ENCODE data around the gene DNAJC12. TPM values are rescaled to one million over a fixed set of nuclear protein-coding genes. Genes with fewer than 3 reads are reported as not detected.

The DNAJC12 gene
- polyA plus RNA-seq, 1 of the 3 experiments (the other 2 are of a cell fraction), result 7.9 TPM

DNA sequence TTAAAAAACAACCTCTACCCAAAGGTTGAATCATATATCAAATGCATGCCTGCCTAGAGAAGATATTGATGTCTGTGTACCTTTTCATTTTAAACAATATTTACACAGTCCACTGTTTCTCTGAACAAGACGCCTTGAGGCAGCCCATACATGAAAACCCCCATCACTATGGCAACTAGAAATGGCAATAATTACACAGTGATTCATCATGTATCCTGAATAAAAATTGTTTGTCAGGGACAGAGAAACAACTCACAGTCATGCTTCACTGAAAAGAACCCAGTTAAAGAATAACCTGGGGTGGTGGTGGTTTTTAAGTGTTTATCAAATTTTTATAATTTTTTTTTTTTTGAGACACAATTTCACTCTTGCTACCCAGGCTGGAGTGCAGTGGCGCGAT is 19.7 kb downstream of the DNAJC12 start:
- H3K4me3 ChIP-seq (ENCODE audit: low read depth in 2 of 2, low read length in 1 of 2), result no peak overlapping the region
- H3K27me3 ChIP-seq (ENCODE audit: insufficient read depth), result no peaks in the 10 kb centered on the region
- H3K79me2 ChIP-seq (ENCODE audit: insufficient read depth), result no peaks in the 10 kb centered on the region
- peaks cover 0 to 24% of the 10 kb centered on the region in 2 experiments; a peak in 1 of 4 replicates for H3K4me1 ChIP-seq (ENCODE audit: control insufficient read depth in 1 of 2, insufficient read depth in 2 of 2, low read depth in 1 of 2, low read length in 1 of 2)
- no peaks in the 10 kb centered on the region for H3K9me3 ChIP-seq
- 57% methylated on average over 3 of the region's 3 CpGs for WGBS (ENCODE audit: low lambda C conversion rate)
- H3K4me2 ChIP-seq, result peak overlapping the region; percentile 11; the same call in 1 of the 2 replicates
- H4K20me1 ChIP-seq (ENCODE audit: insufficient read depth), result no peaks in the 10 kb centered on the region
- H3K36me3 ChIP-seq (replicated peaks in 1 of 2; ENCODE audit: control insufficient read depth in 1 of 2, insufficient read depth in 2 of 2, low read length in 1 of 2), result no peaks in the 10 kb centered on the region
- no peaks in the 10 kb centered on the region for H3K9me2 ChIP-seq
- no peak overlapping the region for H3K9ac ChIP-seq
- peaks cover 13% of the 10 kb centered on the region for H3F3A ChIP-seq (replicated peaks; ENCODE audit: insufficient read depth)
- H2AFZ ChIP-seq (ENCODE audit: low read depth), result no peak overlapping the region
- DNase-seq, result no peak
- ChIA-PET CTCF (no interaction called here), POLR2A (no interaction called here)
- no peak for TF ChIP-seq TEAD4 (IDR thresholded peaks at IDR 0.05; ENCODE audit: borderline replicate concordance, insufficient read depth)
- TF ChIP-seq NRF1 (IDR thresholded peaks at IDR 0.05; ENCODE audit: low read depth, low read length), result no peak
- no peak overlapping the region for H3K27ac ChIP-seq (ENCODE audit: low read depth in 2 of 2, low read length in 1 of 2)

DNA sequence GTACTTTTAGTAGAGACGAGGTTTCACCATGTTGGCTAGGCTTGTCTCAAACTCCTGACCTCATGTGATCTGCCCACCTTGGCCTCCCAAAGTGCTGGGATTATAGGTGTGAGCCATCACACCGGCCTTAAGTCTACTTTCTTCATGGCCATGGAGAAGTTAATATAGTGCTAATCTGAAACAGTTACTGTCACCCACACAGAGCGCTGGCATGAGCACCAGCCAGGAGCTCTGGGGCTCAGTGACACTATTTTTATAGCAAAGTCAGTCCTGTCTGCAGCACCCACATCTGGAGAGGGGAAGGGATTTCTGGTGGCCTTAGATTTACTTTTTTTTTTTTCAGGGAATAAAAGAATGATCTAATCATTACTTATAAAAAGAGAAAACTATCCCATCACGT is 21.3 kb downstream of the DNAJC12 start:
- H3K4me1 ChIP-seq (ENCODE audit: control insufficient read depth in 1 of 2, insufficient read depth in 2 of 2, low read depth in 1 of 2, low read length in 1 of 2), result peaks cover 0 to 20% of the 10 kb centered on the region in 2 experiments; a peak in 1 of 4 replicates
- no peak for TF ChIP-seq TEAD4 (IDR thresholded peaks at IDR 0.05; ENCODE audit: borderline replicate concordance, insufficient read depth)
- no peak for TF ChIP-seq SIN3A (IDR thresholded peaks at IDR 0.05; ENCODE audit: borderline replicate concordance, low read depth, low read length)
- TF ChIP-seq GABPA (IDR thresholded peaks at IDR 0.05; ENCODE audit: low read depth), result no peak
- no peak for TF ChIP-seq MEF2A (IDR thresholded peaks at IDR 0.05; ENCODE audit: borderline replicate concordance, low read depth)
- TF ChIP-seq, protein P1, sequence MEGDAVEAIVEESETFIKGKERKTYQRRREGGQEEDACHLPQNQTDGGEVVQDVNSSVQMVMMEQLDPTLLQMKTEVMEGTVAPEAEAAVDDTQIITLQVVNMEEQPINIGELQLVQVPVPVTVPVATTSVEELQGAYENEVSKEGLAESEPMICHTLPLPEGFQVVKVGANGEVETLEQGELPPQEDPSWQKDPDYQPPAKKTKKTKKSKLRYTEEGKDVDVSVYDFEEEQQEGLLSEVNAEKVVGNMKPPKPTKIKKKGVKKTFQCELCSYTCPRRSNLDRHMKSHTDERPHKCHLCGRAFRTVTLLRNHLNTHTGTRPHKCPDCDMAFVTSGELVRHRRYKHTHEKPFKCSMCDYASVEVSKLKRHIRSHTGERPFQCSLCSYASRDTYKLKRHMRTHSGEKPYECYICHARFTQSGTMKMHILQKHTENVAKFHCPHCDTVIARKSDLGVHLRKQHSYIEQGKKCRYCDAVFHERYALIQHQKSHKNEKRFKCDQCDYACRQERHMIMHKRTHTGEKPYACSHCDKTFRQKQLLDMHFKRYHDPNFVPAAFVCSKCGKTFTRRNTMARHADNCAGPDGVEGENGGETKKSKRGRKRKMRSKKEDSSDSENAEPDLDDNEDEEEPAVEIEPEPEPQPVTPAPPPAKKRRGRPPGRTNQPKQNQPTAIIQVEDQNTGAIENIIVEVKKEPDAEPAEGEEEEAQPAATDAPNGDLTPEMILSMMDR (IDR thresholded peaks at IDR 0.05), result no peak
- TF ChIP-seq, protein P2, sequence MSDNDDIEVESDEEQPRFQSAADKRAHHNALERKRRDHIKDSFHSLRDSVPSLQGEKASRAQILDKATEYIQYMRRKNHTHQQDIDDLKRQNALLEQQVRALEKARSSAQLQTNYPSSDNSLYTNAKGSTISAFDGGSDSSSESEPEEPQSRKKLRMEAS (IDR thresholded peaks at IDR 0.05; ENCODE audit: low read depth), result no peak
- TF ChIP-seq YY1 (IDR thresholded peaks at IDR 0.05; ENCODE audit: low read depth), result no peak
- TF ChIP-seq, protein P3, sequence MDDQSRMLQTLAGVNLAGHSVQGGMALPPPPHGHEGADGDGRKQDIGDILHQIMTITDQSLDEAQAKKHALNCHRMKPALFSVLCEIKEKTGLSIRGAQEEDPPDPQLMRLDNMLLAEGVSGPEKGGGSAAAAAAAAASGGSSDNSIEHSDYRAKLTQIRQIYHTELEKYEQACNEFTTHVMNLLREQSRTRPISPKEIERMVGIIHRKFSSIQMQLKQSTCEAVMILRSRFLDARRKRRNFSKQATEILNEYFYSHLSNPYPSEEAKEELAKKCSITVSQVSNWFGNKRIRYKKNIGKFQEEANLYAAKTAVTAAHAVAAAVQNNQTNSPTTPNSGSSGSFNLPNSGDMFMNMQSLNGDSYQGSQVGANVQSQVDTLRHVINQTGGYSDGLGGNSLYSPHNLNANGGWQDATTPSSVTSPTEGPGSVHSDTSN (IDR thresholded peaks at IDR 0.05), result no peak
- TF ChIP-seq RAD21 (IDR thresholded peaks at IDR 0.05; ENCODE audit: low read length), result no peak
- no peak for TF ChIP-seq FOSL2 (IDR thresholded peaks at IDR 0.05; ENCODE audit: borderline replicate concordance, low read depth)
- no peak for TF ChIP-seq NRF1 (IDR thresholded peaks at IDR 0.05; ENCODE audit: low read depth, low read length)
- TF ChIP-seq, protein P4, sequence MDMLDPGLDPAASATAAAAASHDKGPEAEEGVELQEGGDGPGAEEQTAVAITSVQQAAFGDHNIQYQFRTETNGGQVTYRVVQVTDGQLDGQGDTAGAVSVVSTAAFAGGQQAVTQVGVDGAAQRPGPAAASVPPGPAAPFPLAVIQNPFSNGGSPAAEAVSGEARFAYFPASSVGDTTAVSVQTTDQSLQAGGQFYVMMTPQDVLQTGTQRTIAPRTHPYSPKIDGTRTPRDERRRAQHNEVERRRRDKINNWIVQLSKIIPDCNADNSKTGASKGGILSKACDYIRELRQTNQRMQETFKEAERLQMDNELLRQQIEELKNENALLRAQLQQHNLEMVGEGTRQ (IDR thresholded peaks at IDR 0.05; ENCODE audit: borderline replicate concordance, low read depth, low read length), result no peak
- TF ChIP-seq, protein P5, sequence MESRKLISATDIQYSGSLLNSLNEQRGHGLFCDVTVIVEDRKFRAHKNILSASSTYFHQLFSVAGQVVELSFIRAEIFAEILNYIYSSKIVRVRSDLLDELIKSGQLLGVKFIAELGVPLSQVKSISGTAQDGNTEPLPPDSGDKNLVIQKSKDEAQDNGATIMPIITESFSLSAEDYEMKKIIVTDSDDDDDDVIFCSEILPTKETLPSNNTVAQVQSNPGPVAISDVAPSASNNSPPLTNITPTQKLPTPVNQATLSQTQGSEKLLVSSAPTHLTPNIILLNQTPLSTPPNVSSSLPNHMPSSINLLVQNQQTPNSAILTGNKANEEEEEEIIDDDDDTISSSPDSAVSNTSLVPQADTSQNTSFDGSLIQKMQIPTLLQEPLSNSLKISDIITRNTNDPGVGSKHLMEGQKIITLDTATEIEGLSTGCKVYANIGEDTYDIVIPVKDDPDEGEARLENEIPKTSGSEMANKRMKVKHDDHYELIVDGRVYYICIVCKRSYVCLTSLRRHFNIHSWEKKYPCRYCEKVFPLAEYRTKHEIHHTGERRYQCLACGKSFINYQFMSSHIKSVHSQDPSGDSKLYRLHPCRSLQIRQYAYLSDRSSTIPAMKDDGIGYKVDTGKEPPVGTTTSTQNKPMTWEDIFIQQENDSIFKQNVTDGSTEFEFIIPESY (IDR thresholded peaks at IDR 0.05; ENCODE audit: borderline replicate concordance, low read depth), result no peak
- TF ChIP-seq EZH2phosphoT487 (IDR thresholded peaks at IDR 0.05; ENCODE audit: borderline replicate concordance, low read depth), result no peak
- TF ChIP-seq SMC3 (IDR thresholded peaks at IDR 0.05; ENCODE audit: low read depth, low read length), result no peak
- no peak for TF ChIP-seq RXRA (IDR thresholded peaks at IDR 0.05; ENCODE audit: borderline replicate concordance, low read depth)
- no peak for TF ChIP-seq NFIC (IDR thresholded peaks at IDR 0.05; ENCODE audit: borderline replicate concordance)
- no peak for TF ChIP-seq RCOR1 (IDR thresholded peaks at IDR 0.05; ENCODE audit: low read length)
- no peak for TF ChIP-seq POLR2AphosphoS5 (IDR thresholded peaks at IDR 0.05; ENCODE audit: low read depth, low read length)
- TF ChIP-seq FOXJ3 (CRISPR knock-in tag; IDR thresholded peaks at IDR 0.05), result no peak
- 90% methylated on average over 4 of the region's 4 CpGs for WGBS (ENCODE audit: low lambda C conversion rate)
- H3K27me3 ChIP-seq (ENCODE audit: insufficient read depth), result no peaks in the 10 kb centered on the region
- no peak overlapping the region for H2AFZ ChIP-seq (ENCODE audit: low read depth)
- no peaks in the 10 kb centered on the region for H4K20me1 ChIP-seq (ENCODE audit: insufficient read depth)
- no peaks in the 10 kb centered on the region for H3K36me3 ChIP-seq (replicated peaks in 1 of 2; ENCODE audit: control insufficient read depth in 1 of 2, insufficient read depth in 2 of 2, low read length in 1 of 2)
- no peak overlapping the region for H3K4me3 ChIP-seq (ENCODE audit: low read depth in 2 of 2, low read length in 1 of 2)
- no peak overlapping the region for H3K9ac ChIP-seq
- H3K79me2 ChIP-seq (ENCODE audit: insufficient read depth), result no peaks in the 10 kb centered on the region
- H3K4me2 ChIP-seq, result no peak overlapping the region
- no peak for DNase-seq
- CTCF ChIA-PET, result no interaction called here
- no peaks in the 10 kb centered on the region for H3K9me3 ChIP-seq
- H3K9me2 ChIP-seq, result no peaks in the 10 kb centered on the region
- no peak overlapping the region for H3K27ac ChIP-seq (ENCODE audit: low read depth in 2 of 2, low read length in 1 of 2)
- peaks cover 7% of the 10 kb centered on the region for H3F3A ChIP-seq (replicated peaks; ENCODE audit: insufficient read depth)
- POLR2A ChIA-PET, result no interaction called here
